ENCODE measurements around the gene CLPTM1L.
"Not testable (repeated sequence)": the region's sequence is repeated elsewhere in the genome, so short reads cannot be mapped to it uniquely, and the experiment has no call there.

Gene CLPTM1L

GRCh38 chr5:1371972-1372342 lies 27.1 kb upstream of the CLPTM1L start:
- H3K9me3 ChIP-seq (ENCODE audit: control insufficient read depth, insufficient read depth, low read depth, low read length); H3K4me1 ChIP-seq (ENCODE audit: control insufficient read depth, insufficient read depth, low read length); H3K36me3 ChIP-seq (ENCODE audit: control insufficient read depth in 2 of 2, insufficient read depth in 1 of 2, low read length in 2 of 2); H3K27ac ChIP-seq (ENCODE audit: extremely low read depth, low read depth, low read length); POLR2A ChIA-PET; H3K4me3 ChIP-seq (ENCODE audit: low read depth, low read length): not testable (repeated sequence)
- CTCF ChIA-PET, result interaction anchor here (1.7 kb wide), 1 partner anchor 8 kb away, joined by 9 read pairs; no protein-coding TSS in a partner anchor

GRCh38 chr5:1371218-1371971 lies 26.5 kb upstream of the CLPTM1L start:
- no peak overlapping the region for H3K4me3 ChIP-seq (ENCODE audit: low read depth, low read length)
- ChIA-PET CTCF (interaction anchor here (1.7 kb wide), 1 partner anchor 9 kb away, joined by 9 read pairs; no protein-coding TSS in a partner anchor), POLR2A (no interaction called here)
- H3K27ac ChIP-seq (ENCODE audit: extremely low read depth, low read depth, low read length), result no peak overlapping the region
- TF ChIP-seq PRDM1 (tag by site-specific recombination; IDR thresholded peaks at IDR 0.05), result no peak
- no peak for TF ChIP-seq ZBTB8A (tag by site-specific recombination; IDR thresholded peaks at IDR 0.05)
- TF ChIP-seq ZNF248 (tag by site-specific recombination; IDR thresholded peaks at IDR 0.05), result no peak
- no peak for TF ChIP-seq ZBTB17 (tag by site-specific recombination; IDR thresholded peaks at IDR 0.05)
- no peak for TF ChIP-seq ZNF404 (tag by site-specific recombination; IDR thresholded peaks at IDR 0.05)
- TF ChIP-seq ZNF501 (tag by site-specific recombination; IDR thresholded peaks at IDR 0.05), result no peak
- no peak for TF ChIP-seq ZBTB44 (tag by site-specific recombination; IDR thresholded peaks at IDR 0.05)
- TF ChIP-seq ZNF677 (tag by site-specific recombination; IDR thresholded peaks at IDR 0.05), result no peak
- TF ChIP-seq PATZ1 (tag by site-specific recombination; IDR thresholded peaks at IDR 0.05), result no peak
- TF ChIP-seq SP7 (tag by site-specific recombination; IDR thresholded peaks at IDR 0.05), result no peak
- no peak for TF ChIP-seq ZNF394 (tag by site-specific recombination; IDR thresholded peaks at IDR 0.05; ENCODE audit: borderline replicate concordance)
- TF ChIP-seq ZBTB21 (tag by site-specific recombination; IDR thresholded peaks at IDR 0.05), result no peak
- no peak for TF ChIP-seq ZBTB20 (tag by site-specific recombination; IDR thresholded peaks at IDR 0.05)
- TF ChIP-seq ZNF544 (tag by site-specific recombination; IDR thresholded peaks at IDR 0.05), result no peak
- TF ChIP-seq SP3 (tag by site-specific recombination; IDR thresholded peaks at IDR 0.05), result no peak
- TF ChIP-seq FEZF1 (tag by site-specific recombination; IDR thresholded peaks at IDR 0.05), result no peak
- no peak for TF ChIP-seq ZNF157 (tag by site-specific recombination; IDR thresholded peaks at IDR 0.05)
- TF ChIP-seq ZNF335 (tag by site-specific recombination; conservative IDR thresholded peaks at IDR 0.05), result no peak
- TF ChIP-seq ZNF423 (tag by site-specific recombination; IDR thresholded peaks at IDR 0.05), result no peak
- no peaks in the 10 kb centered on the region for H3K36me3 ChIP-seq (ENCODE audit: control insufficient read depth in 2 of 2, insufficient read depth in 1 of 2, low read length in 2 of 2)
- no peaks in the 10 kb centered on the region for H3K4me1 ChIP-seq (ENCODE audit: control insufficient read depth, insufficient read depth, low read length)
- no peaks in the 10 kb centered on the region for H3K9me3 ChIP-seq (ENCODE audit: control insufficient read depth, insufficient read depth, low read depth, low read length)

GRCh38 chr5:1370006-1370405 lies 25.1 kb upstream of the CLPTM1L start:
- Histone ChIP-seq H3K4me3 (ENCODE audit: low read depth, low read length) (no peak overlapping the region), H3K4me1 (ENCODE audit: control insufficient read depth, insufficient read depth, low read length) (no peaks in the 10 kb centered on the region), H3K27ac (ENCODE audit: extremely low read depth, low read depth, low read length) (no peak overlapping the region), H3K36me3 (ENCODE audit: control insufficient read depth in 2 of 2, insufficient read depth in 1 of 2, low read length in 2 of 2) (no peaks in the 10 kb centered on the region), H3K9me3 (ENCODE audit: control insufficient read depth, insufficient read depth, low read depth, low read length) (no peaks in the 10 kb centered on the region)
- ChIA-PET POLR2A (no interaction called here), CTCF (interaction anchor here (0.9 to 1.2 kb wide), 2 partner anchors 8 to 10 kb away, joined by 3 to 11 read pairs; no protein-coding TSS in a partner anchor)
- TF ChIP-seq ZNF529 (tag by site-specific recombination; IDR thresholded peaks at IDR 0.05; ENCODE audit: insufficient replicate concordance) (no peak), ZNF311 (tag by site-specific recombination; IDR thresholded peaks at IDR 0.05; ENCODE audit: borderline replicate concordance) (no peak), ZNF239 (tag by site-specific recombination; IDR thresholded peaks at IDR 0.05) (no peak), GFI1B (tag by site-specific recombination; IDR thresholded peaks at IDR 0.05) (no peak), KLF7 (tag by site-specific recombination; IDR thresholded peaks at IDR 0.05; ENCODE audit: borderline replicate concordance) (no peak), SETDB1 (IDR thresholded peaks at IDR 0.05; ENCODE audit: insufficient read length, low read length) (no peak), SP7 (tag by site-specific recombination; IDR thresholded peaks at IDR 0.05) (no peak), ZNF341 (tag by site-specific recombination; IDR thresholded peaks at IDR 0.05; ENCODE audit: low read depth) (no peak), ZNF830 (tag by site-specific recombination; IDR thresholded peaks at IDR 0.05; ENCODE audit: low read depth) (no peak), ZBTB8A (tag by site-specific recombination; IDR thresholded peaks at IDR 0.05) (no peak), KLF16 (tag by site-specific recombination; IDR thresholded peaks at IDR 0.05) (no peak)

All from HEK293 (cell line).